Kidney epithelial cell (primary cell): ENCODE measurements around the gene KRTAP2-3. TPM values are rescaled to one million over a fixed set of nuclear protein-coding genes. Genes with fewer than 3 reads are reported as not detected.
"Not testable (repeated sequence)": the region's sequence is repeated elsewhere in the genome, so short reads cannot be mapped to it uniquely, and the experiment has no call there.

ENCODE experiments used
- DNase-seq: peaks from one replicate; pipeline ENCODE4 v3.0.0-alpha.2; 2010; ENCODE audit warnings: low read depth
- H3K27me3 ChIP-seq: 2 replicates; pipeline ENCODE4 v1.6.0; 2011; ENCODE audit warnings: low read length; ENCODE audit not compliant: control insufficient read depth, insufficient read depth
- H3K36me3 ChIP-seq: 2 replicates; pipeline ENCODE4 v1.5.1; 2011; ENCODE audit warnings: low read length; ENCODE audit not compliant: control insufficient read depth, insufficient read depth
- H3K4me3 ChIP-seq: 2 replicates; pipeline ENCODE4 v1.5.1; 2011; ENCODE audit warnings: low read depth, mild to moderate bottlenecking, control low read depth, low read length
- total RNA-seq: library from RNA; depleted of rRNA; stranded (reverse); fragments of >200 nt; gene quantifications from 2 replicates; pipeline ENCODE4 v1.2.3, GENCODE V29; 2015
- TF ChIP-seq, protein P1 (sequence below): IDR thresholded peaks from 2 replicates; pipeline ENCODE4 v1.5.1; 2011; ENCODE audit warnings: mild to moderate bottlenecking, moderate library complexity, low read length, control low read depth, inconsistent platforms; ENCODE audit not compliant: insufficient read depth, poor library complexity, severe bottlenecking

KRTAP2-3 gene
- total RNA-seq, 1 donor from 2014 or later, result 4.3 TPM

- no peak overlapping the region for H3K4me3 ChIP-seq
- no peaks in the 10 kb centered on the region for H3K36me3 ChIP-seq
- H3K27me3 ChIP-seq, result no peaks in the 10 kb centered on the region
- TF ChIP-seq, protein P1, sequence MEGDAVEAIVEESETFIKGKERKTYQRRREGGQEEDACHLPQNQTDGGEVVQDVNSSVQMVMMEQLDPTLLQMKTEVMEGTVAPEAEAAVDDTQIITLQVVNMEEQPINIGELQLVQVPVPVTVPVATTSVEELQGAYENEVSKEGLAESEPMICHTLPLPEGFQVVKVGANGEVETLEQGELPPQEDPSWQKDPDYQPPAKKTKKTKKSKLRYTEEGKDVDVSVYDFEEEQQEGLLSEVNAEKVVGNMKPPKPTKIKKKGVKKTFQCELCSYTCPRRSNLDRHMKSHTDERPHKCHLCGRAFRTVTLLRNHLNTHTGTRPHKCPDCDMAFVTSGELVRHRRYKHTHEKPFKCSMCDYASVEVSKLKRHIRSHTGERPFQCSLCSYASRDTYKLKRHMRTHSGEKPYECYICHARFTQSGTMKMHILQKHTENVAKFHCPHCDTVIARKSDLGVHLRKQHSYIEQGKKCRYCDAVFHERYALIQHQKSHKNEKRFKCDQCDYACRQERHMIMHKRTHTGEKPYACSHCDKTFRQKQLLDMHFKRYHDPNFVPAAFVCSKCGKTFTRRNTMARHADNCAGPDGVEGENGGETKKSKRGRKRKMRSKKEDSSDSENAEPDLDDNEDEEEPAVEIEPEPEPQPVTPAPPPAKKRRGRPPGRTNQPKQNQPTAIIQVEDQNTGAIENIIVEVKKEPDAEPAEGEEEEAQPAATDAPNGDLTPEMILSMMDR, result no peak
- no peak for DNase-seq
These were observed 4.4 kb upstream of the KRTAP2-3 start for GRCh38 chr17:41064301-41064700.

- Histone ChIP-seq H3K4me3 (no peak overlapping the region), H3K27me3 (no peaks in the 10 kb centered on the region), H3K36me3 (no peaks in the 10 kb centered on the region)
- TF ChIP-seq, protein P1, result no peak
- DNase-seq, result no peak
These were observed 3.5 kb upstream of the KRTAP2-3 start for GRCh38 chr17:41063449-41063848.

DNA sequence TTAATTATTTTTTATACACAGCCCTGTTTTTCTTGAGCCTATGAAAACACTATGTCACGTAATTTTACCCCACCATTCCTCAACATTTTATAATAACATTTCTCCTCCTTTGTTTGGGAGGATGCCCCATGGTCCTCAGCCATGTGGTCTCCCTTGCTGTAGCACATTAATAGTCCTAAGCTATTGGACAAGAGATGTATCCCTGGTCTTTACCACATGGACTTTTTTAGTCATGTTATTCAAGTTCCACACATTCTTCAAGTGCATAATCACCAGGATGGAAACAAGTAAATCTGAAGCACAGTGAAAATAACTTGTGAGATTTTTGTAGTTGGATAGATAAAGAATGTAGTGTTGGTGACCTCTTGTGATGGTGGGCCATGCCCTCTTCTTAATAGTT, 2.0 kb upstream of the KRTAP2-3 start:
- TF ChIP-seq, protein P1, result no peak
- H3K27me3 ChIP-seq, result no peaks in the 10 kb centered on the region
- no peaks in the 10 kb centered on the region for H3K36me3 ChIP-seq
- H3K4me3 ChIP-seq, result no peak overlapping the region
- DNase-seq, result peak; percentile 91

GRCh38 chr17:41059276-41060051, 450 bp downstream of the KRTAP2-3 start:
- H3K27me3 ChIP-seq, H3K4me3 ChIP-seq, H3K36me3 ChIP-seq: not testable (repeated sequence)
- peak; percentile 61 for DNase-seq

- TF ChIP-seq, protein P1, result no peak
- Histone ChIP-seq H3K27me3 (no peaks in the 10 kb centered on the region), H3K4me3 (no peak overlapping the region), H3K36me3 (no peaks in the 10 kb centered on the region)
- no peak for DNase-seq
These were observed 1.2 kb downstream of the KRTAP2-3 start for GRCh38 chr17:41058741-41059140.

- TF ChIP-seq, protein P1, result no peak
- H3K36me3 ChIP-seq, result no peaks in the 10 kb centered on the region
- no peak for DNase-seq
- no peaks in the 10 kb centered on the region for H3K27me3 ChIP-seq
- no peak overlapping the region for H3K4me3 ChIP-seq
These were observed 2.4 kb downstream of the KRTAP2-3 start for GRCh38 chr17:41057547-41057946.

- not testable (repeated sequence) for H3K36me3 ChIP-seq, DNase-seq, H3K27me3 ChIP-seq, H3K4me3 ChIP-seq
These were observed 4.8 kb downstream of the KRTAP2-3 start, which contains the start of gene KRTAP2-2 for GRCh38 chr17:41055130-41055529. Gene KRTAP2-2, minus strand, starts transcription at chr17:41055230. Its CDS starts 19 bp downstream, at chr17:41055211.

GRCh38 chr17:41054556-41054955, 5.4 kb downstream of the KRTAP2-3 start:
- not testable (repeated sequence) for H3K27me3 ChIP-seq, H3K36me3 ChIP-seq, H3K4me3 ChIP-seq, DNase-seq
